ENCODE data around the gene ARHGAP10.

Gene ARHGAP10

GRCh38 chr4:147824884-147825283 is 93.0 kb downstream of the ARHGAP10 start:
- TF ChIP-seq, protein P1, sequence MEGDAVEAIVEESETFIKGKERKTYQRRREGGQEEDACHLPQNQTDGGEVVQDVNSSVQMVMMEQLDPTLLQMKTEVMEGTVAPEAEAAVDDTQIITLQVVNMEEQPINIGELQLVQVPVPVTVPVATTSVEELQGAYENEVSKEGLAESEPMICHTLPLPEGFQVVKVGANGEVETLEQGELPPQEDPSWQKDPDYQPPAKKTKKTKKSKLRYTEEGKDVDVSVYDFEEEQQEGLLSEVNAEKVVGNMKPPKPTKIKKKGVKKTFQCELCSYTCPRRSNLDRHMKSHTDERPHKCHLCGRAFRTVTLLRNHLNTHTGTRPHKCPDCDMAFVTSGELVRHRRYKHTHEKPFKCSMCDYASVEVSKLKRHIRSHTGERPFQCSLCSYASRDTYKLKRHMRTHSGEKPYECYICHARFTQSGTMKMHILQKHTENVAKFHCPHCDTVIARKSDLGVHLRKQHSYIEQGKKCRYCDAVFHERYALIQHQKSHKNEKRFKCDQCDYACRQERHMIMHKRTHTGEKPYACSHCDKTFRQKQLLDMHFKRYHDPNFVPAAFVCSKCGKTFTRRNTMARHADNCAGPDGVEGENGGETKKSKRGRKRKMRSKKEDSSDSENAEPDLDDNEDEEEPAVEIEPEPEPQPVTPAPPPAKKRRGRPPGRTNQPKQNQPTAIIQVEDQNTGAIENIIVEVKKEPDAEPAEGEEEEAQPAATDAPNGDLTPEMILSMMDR (IDR thresholded peaks at IDR 0.05; ENCODE audit: low read depth, low read length, missing control alignments), result no peak
- no peak overlapping the region for H3K4me3 ChIP-seq (replicated peaks; ENCODE audit: low read depth, low read length)
- DNase-seq (ENCODE audit: extremely low read depth, low read depth), result no peak

DNA sequence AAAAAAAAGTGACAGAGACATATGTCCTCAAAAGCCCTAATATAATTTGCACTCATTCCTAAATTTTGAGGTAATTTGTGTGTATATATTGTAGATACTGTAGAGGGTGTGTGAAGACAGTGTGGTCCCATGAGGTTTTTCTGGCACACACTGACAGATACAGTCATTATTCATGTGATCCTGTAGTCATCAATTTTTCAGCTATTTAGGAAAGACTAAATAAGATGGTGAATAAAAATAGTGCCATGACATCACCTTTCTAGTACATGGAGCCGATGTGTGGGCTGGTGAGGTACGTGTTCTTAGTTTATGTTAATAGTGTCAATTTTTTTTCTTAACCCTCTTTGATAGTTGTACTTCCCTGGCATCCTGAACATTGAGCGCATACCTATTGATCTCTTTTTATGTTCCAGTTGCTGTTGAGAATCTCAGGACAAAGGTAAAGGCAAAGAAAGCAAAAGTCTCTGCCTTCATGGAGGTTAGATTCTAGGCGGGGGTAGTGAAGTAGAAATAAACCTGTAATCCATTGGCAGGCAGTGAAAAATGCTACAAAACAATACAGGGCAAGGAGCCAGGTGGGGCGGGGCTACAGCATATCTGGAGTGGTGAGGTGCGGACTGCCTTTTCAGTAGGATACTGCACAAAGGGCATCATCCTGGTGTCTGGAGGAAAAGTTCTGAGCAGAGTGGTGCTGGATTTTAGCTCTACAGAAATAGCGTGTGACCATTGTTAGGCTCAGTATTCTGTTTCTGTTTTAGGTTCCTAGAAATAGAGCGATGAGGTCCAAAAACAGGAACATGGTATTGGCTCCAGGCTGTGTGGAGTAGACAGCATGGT is 93.8 kb downstream of the ARHGAP10 start:
- no peak overlapping the region for H3K4me3 ChIP-seq (replicated peaks; ENCODE audit: low read depth, low read length)
- no peak for DNase-seq (ENCODE audit: extremely low read depth, low read depth)
- TF ChIP-seq, protein P1 (IDR thresholded peaks at IDR 0.05; ENCODE audit: low read depth, low read length, missing control alignments), result no peak

DNA sequence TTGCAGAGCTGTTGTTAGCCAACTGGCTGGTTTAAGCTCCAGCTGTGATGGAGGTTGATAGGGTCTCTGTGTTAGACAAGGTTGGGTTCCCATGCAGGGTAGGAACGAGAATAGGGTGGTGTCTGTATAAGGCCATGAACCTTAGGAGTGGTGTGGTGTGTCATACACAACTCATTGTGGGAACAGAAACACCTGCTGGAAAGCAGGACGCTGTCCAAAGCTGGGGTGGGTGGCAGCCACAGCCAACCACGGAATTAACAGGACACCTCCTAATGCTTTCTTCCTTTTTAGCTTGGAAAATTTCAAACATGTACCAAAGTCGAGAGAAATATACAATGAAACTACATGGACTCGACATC is 94.4 kb downstream of the ARHGAP10 start:
- H3K4me3 ChIP-seq (replicated peaks; ENCODE audit: low read depth, low read length), result no peak overlapping the region
- TF ChIP-seq, protein P1 (IDR thresholded peaks at IDR 0.05; ENCODE audit: low read depth, low read length, missing control alignments), result no peak
- no peak for DNase-seq (ENCODE audit: extremely low read depth, low read depth)

DNA sequence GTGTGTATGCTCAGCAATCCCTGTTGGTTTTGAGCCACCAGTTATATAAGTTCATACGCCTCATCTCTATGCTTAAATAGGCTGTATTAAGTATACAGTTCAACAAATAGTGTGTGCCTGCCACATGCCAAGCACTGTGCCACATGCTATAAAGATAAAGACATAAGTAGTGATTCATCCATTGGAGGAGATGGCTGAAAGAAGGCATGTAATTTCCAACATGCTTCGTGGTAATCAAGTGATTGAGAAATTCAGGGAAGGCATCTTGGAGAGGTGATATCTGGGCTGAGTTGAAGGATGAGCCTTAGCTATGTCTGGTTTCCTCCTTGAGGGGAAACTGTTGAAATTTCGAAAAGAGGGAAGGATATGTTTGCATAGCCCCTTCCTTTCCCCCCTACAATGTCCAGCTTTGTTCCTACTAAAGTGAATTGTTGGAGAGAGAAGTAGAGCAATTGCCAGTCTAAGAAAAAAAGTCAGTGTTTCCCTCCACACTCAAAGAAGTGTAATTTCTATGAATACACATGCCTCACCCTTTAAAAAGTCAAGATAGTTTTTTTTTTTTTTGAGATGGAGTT is 96.5 kb downstream of the ARHGAP10 start:
- no peak for DNase-seq (ENCODE audit: extremely low read depth, low read depth)
- no peak overlapping the region for H3K4me3 ChIP-seq (replicated peaks; ENCODE audit: low read depth, low read length)
- TF ChIP-seq, protein P1 (IDR thresholded peaks at IDR 0.05; ENCODE audit: low read depth, low read length, missing control alignments), result no peak

- no peak overlapping the region for H3K4me3 ChIP-seq (replicated peaks; ENCODE audit: low read depth, low read length)
- DNase-seq (ENCODE audit: extremely low read depth, low read depth), result no peak
- TF ChIP-seq, protein P1 (IDR thresholded peaks at IDR 0.05; ENCODE audit: low read depth, low read length, missing control alignments), result no peak
Observed at GRCh38 chr4:147829401-147830101, 97.7 kb downstream of the ARHGAP10 start.

DNA sequence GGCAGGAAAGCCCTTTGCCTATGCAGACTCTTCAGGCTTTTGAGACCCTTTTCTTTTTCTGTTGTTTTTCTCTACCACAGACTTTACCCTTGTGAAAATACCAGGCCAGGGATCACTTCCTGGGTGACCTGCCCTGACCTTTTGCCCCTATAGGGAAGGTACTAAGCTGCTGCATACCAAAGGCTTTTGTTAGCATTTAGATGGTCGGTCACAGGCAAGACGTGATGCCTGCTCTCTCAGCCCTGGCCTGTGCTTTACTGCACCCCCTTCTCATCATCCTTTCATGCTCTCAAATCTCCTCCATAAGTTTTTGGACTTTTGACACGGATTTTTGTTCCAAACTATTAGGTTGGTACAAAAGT is 98.2 kb downstream of the ARHGAP10 start:
- DNase-seq (ENCODE audit: extremely low read depth, low read depth), result no peak
- TF ChIP-seq, protein P1 (IDR thresholded peaks at IDR 0.05; ENCODE audit: low read depth, low read length, missing control alignments), result no peak
- no peak overlapping the region for H3K4me3 ChIP-seq (replicated peaks; ENCODE audit: low read depth, low read length)
